ENCODE measurements around the gene CTDSP2. TPM values are rescaled to one million over a fixed set of nuclear protein-coding genes. Genes with fewer than 3 reads are reported as not detected.
A peak's percentile ranks its signal among the peaks of the same experiment; 100 is the strongest.

Gene CTDSP2
- total RNA-seq, 1 donor from 2014 or later: 171 TPM

GRCh38 chr12:57893431-57894353 is 47.2 kb upstream of the CTDSP2 start:
- H3K4me1 Mint-ChIP-seq (ENCODE audit: unreplicated experiment): peaks cover 82% of the 10 kb centered on the region
- no peaks in the 10 kb centered on the region for H3K9me3 Mint-ChIP-seq (ENCODE audit: unreplicated experiment)
- no peaks in the 10 kb centered on the region for H3K27me3 Mint-ChIP-seq (ENCODE audit: unreplicated experiment)
- peak overlapping the region; percentile 51 for H3K4me3 Mint-ChIP-seq (ENCODE audit: unreplicated experiment)
- peak; percentile 93 for DNase-seq (ENCODE audit: extremely low spot score, unreplicated experiment)
- H3K27ac Mint-ChIP-seq (ENCODE audit: unreplicated experiment): peak overlapping the region; percentile 99
- TF ChIP-seq, protein P1, sequence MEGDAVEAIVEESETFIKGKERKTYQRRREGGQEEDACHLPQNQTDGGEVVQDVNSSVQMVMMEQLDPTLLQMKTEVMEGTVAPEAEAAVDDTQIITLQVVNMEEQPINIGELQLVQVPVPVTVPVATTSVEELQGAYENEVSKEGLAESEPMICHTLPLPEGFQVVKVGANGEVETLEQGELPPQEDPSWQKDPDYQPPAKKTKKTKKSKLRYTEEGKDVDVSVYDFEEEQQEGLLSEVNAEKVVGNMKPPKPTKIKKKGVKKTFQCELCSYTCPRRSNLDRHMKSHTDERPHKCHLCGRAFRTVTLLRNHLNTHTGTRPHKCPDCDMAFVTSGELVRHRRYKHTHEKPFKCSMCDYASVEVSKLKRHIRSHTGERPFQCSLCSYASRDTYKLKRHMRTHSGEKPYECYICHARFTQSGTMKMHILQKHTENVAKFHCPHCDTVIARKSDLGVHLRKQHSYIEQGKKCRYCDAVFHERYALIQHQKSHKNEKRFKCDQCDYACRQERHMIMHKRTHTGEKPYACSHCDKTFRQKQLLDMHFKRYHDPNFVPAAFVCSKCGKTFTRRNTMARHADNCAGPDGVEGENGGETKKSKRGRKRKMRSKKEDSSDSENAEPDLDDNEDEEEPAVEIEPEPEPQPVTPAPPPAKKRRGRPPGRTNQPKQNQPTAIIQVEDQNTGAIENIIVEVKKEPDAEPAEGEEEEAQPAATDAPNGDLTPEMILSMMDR (IDR thresholded peaks at IDR 0.05): no peak
- no peaks in the 10 kb centered on the region for H3K36me3 Mint-ChIP-seq (ENCODE audit: unreplicated experiment)

DNA sequence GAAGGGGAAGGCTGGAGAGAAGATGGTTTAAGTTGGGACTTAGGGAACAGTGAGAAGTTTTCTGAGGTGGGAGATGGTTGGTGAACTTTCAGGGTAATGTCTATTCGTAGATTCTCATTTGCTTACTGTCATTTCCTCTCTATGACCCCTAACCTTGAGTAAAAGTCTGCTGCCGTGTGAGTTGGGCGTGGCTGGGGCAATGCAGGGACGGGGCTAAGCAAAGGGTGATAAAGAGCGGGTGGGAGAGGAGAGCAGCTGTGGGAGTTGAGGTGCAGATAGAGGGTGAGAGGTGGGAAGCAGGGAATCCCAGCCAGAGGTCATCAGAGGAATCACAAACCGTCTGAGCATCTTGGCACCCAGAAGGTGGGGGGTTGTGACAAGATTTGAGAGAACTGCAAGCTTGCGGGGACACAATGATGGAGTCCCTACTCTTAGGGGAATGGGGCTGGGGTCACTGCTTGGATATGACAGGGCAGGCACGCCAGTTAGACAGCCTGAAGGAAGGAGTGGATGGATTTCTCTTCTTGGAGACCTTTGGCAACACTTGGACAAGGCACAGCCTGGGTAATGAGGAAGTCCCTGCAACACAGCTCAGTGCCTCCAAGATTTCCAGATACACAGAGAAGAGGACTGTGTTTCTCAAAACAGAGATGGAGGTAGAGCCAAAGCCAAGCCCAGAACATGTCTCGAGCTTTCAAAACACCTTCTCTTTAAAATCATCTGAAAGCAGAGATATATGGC is 45.9 kb upstream of the CTDSP2 start:
- no peaks in the 10 kb centered on the region for H3K9me3 Mint-ChIP-seq (ENCODE audit: unreplicated experiment)
- TF ChIP-seq, protein P1 (IDR thresholded peaks at IDR 0.05): no peak
- no peaks in the 10 kb centered on the region for H3K36me3 Mint-ChIP-seq (ENCODE audit: unreplicated experiment)
- peaks cover 82% of the 10 kb centered on the region for H3K4me1 Mint-ChIP-seq (ENCODE audit: unreplicated experiment)
- peak overlapping the region; percentile 40 for H3K27ac Mint-ChIP-seq (ENCODE audit: unreplicated experiment)
- no peak for DNase-seq (ENCODE audit: extremely low spot score, unreplicated experiment)
- H3K27me3 Mint-ChIP-seq (ENCODE audit: unreplicated experiment): no peaks in the 10 kb centered on the region
- no peak overlapping the region for H3K4me3 Mint-ChIP-seq (ENCODE audit: unreplicated experiment)

DNA sequence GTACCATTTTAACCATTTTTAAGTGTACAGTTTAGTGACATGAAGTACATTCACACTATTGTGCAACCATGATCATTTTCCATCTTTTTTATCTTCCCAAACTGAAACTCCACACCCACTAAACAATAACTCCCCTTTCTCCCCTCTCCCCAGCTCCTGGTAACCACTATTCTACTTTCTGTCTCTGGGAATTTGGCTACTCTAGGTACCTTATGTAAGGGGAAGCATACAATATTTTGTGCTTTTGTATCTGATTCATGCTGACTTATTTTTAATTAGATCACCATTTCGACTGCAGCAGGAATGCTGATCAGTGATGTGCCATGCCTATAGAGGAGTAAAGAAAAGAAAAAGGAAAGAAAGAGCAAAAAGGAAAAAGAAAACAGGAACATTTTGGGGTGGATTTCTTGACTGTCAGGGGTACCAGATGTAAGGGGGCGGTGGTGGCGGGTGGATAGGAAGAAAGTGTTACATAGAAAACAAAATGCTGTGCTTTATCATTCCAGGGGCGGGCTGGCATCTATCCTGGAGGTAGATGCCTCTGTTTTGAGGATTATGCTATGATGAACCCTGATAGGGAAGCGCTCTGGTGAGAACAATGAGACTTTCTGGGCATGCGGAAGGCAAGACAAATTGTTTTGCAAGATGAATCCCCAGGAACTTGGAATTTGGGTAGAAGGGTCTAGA is 45.2 kb upstream of the CTDSP2 start:
- Mint-ChIP-seq H3K27me3 (ENCODE audit: unreplicated experiment) (no peaks in the 10 kb centered on the region), H3K4me3 (ENCODE audit: unreplicated experiment) (no peak overlapping the region), H3K4me1 (ENCODE audit: unreplicated experiment) (peaks cover 80% of the 10 kb centered on the region), H3K27ac (ENCODE audit: unreplicated experiment) (peak overlapping the region; percentile 40), H3K9me3 (ENCODE audit: unreplicated experiment) (no peaks in the 10 kb centered on the region), H3K36me3 (ENCODE audit: unreplicated experiment) (no peaks in the 10 kb centered on the region)
- DNase-seq (ENCODE audit: extremely low spot score, unreplicated experiment): no peak
- TF ChIP-seq, protein P1 (IDR thresholded peaks at IDR 0.05): no peak

DNA sequence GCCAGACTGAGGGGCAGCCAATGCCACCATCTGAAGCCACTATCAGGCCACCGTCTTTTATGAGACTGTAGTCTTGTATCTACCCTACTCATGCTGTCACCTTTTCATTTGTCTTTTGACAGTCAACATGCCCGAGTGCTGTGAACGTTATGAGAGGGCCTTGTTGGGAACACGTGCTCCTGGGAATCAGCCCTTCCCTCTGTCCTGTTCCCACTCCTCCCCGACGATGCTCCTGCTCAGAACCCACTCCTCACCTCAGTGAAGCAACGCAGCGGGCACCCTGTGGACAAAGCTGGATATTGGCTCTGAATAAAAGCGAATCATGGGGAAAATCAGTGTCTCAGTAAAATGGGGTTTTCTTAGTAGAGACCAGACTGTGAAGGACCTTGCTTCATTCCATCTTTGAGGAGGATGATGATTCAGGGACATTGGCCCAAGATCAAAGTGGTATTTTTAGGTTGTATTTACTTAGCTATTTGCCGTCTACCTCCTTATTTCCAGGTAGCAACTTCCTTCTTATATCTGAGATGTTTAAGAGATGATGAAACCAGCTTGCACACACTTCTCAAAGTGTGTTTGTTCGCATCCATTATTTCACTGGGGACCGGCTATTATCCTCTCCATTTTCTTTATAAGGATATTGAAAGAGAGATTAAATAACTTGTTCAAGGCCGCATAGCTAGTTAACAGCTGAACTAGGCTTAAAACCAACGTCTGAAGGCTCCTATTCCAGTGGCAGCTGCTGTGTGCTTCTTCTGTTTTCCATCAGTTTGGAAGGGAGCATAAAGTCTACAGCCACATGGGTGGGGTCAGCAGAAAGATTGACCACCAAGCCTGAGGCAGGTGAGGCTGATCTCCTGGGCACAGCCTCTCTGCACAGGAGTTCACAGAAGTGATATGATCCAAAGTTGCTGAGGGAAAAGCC is 43.9 kb upstream of the CTDSP2 start:
- no peak for DNase-seq (ENCODE audit: extremely low spot score, unreplicated experiment)
- Mint-ChIP-seq H3K4me3 (ENCODE audit: unreplicated experiment) (no peak overlapping the region), H3K4me1 (ENCODE audit: unreplicated experiment) (peaks cover 77% of the 10 kb centered on the region), H3K9me3 (ENCODE audit: unreplicated experiment) (no peaks in the 10 kb centered on the region), H3K27me3 (ENCODE audit: unreplicated experiment) (no peaks in the 10 kb centered on the region), H3K36me3 (ENCODE audit: unreplicated experiment) (no peaks in the 10 kb centered on the region), H3K27ac (ENCODE audit: unreplicated experiment) (peak overlapping the region; percentile 33)
- TF ChIP-seq, protein P1 (IDR thresholded peaks at IDR 0.05): no peak
